Astrocyte of the cerebellum (primary cell): ENCODE measurements around the gene NR1H3.

ENCODE experiments used
- DNase-seq: peaks from one replicate; pipeline ENCODE4 v3.0.0-alpha.2; 2011; ENCODE audit warnings: low read depth
- H3K4me3 ChIP-seq: 2 replicates; pipeline ENCODE4 v1.5.1; 2011; ENCODE audit warnings: mild to moderate bottlenecking, low read depth, low read length, moderate library complexity
- CTCF ChIP-seq: IDR thresholded peaks from 2 replicates; pipeline ENCODE4 v1.5.1; 2012; ENCODE audit warnings: low read length, low read depth, moderate library complexity, mild to moderate bottlenecking; ENCODE audit errors: missing control alignments
- in situ Hi-C: cut with HindIII; loops from 2 replicates; pipeline ENCODE4 v1.10.0; 2017; ENCODE audit warnings: low sequenced_read_pairs

Gene NR1H3

GRCh38 chr11:47288066-47288465 lies 30.3 kb downstream of the NR1H3 start:
- DNase-seq = no peak
- in situ Hi-C loops = no loop called here
- no peak for TF ChIP-seq CTCF
- no peak overlapping the region for H3K4me3 ChIP-seq

- TF ChIP-seq CTCF = no peak
- in situ Hi-C loops = no loop called here
These were observed 32.1 kb downstream of the NR1H3 start for GRCh38 chr11:47289856-47290255.

GRCh38 chr11:47295385-47295784 lies 37.6 kb downstream of the NR1H3 start:
- in situ Hi-C loops = no loop called here
- no peak overlapping the region for H3K4me3 ChIP-seq
- TF ChIP-seq CTCF = no peak
- no peak for DNase-seq

More at GRCh38 chr11:47289856-47290255, 32.1 kb downstream of the NR1H3 start:
- DNase-seq = no peak
- H3K4me3 ChIP-seq = no peak overlapping the region

GRCh38 chr11:47296045-47296444 lies 38.2 kb downstream of the NR1H3 start:
- TF ChIP-seq CTCF = no peak
- in situ Hi-C loops = no loop called here
- no peak overlapping the region for H3K4me3 ChIP-seq
- DNase-seq = no peak

GRCh38 chr11:47299078-47299477 lies 41.3 kb downstream of the NR1H3 start:
- in situ Hi-C loops = no loop called here
- no peak overlapping the region for H3K4me3 ChIP-seq
- no peak for TF ChIP-seq CTCF
- DNase-seq = no peak

- no peak overlapping the region for H3K4me3 ChIP-seq
- in situ Hi-C loops = no loop called here
- no peak for DNase-seq
- TF ChIP-seq CTCF = no peak
These were observed 45.1 kb downstream of the NR1H3 start for GRCh38 chr11:47302853-47303252.
